ENCODE results near the gene CLEC2A.
"Not testable (repeated sequence)": the region's sequence is repeated elsewhere in the genome, so short reads cannot be mapped to it uniquely, and the experiment has no call there.

Gene CLEC2A

DNA sequence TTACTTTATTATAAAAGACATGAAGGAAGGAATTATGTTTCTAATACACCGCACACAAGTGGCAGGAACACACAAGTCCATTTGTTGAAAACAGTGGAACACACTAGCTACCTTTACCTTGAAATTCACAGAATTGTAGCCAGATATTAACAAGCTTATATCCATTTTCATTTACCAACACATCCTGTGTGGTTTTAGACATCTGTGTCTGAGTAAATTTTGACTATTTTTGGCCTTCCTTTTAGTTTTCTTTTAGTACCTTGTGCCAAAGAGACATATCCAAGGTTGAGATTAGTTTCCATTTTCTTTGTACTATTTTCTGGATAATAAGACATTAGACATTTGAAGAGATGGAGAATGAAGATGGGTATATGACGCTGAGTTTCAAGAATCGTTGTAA is 50.9 kb downstream of the CLEC2A start, which contains the start of gene KLRF2:
Gene KLRF2 (plus strand): TSS at position 244 of the 400 bp plus-strand sequence. CDS start 107 bp downstream, at position 351.
- DNase-seq (ENCODE audit: low spot score) = no peak

DNA sequence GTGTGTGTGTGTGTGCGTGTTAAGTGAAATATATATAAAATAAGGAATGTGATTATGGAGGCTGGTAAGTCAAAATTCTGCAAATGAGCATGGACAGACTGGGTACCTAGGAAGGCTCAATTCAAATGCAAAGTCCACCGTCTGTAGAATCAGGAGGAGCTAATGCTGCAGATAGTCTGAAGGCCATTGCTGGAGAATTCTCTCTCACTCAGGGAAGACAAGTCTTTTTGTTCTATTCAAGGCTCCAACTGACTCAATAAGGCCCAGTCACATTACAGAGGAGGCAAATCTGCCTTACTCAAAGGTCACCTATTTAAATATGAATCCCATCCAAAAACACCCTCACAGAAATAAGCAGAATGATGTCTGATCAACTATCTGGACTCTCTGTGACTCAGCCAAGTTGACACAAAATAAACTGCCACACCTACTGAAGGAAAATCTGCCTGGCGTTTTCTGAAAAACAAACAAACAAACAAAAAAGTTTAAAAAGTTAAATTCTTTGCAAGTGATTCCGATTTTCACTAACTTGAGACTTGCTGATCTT is 51.6 kb downstream of the CLEC2A start:
- no peak for DNase-seq (ENCODE audit: low spot score)

GRCh38 chr12:9876120-9876519 is 56.0 kb downstream of the CLEC2A start:
- not testable (repeated sequence) for DNase-seq (ENCODE audit: low spot score)

GRCh38 chr12:9872742-9873141 is 59.4 kb downstream of the CLEC2A start:
- DNase-seq (ENCODE audit: low spot score) = no peak

DNA sequence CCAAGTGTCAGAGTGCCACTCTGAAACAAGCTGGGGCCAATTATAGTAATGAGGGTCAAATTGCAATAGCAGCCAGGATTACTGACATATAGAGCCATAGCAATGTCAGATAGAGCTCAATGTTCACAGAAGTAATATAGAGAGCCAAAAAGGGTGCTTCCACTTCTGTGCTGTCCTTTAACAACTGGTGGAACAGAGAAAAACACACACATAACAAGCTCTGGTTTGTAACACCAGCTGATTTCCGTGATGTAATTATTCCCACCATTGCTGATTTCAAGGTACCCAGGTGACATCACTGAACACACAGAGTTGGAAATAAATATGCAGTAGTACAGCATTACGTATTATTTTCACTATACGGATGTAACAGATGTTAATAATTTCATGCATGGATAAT is 60.0 kb downstream of the CLEC2A start:
- no peak for DNase-seq (ENCODE audit: low spot score)

DNA sequence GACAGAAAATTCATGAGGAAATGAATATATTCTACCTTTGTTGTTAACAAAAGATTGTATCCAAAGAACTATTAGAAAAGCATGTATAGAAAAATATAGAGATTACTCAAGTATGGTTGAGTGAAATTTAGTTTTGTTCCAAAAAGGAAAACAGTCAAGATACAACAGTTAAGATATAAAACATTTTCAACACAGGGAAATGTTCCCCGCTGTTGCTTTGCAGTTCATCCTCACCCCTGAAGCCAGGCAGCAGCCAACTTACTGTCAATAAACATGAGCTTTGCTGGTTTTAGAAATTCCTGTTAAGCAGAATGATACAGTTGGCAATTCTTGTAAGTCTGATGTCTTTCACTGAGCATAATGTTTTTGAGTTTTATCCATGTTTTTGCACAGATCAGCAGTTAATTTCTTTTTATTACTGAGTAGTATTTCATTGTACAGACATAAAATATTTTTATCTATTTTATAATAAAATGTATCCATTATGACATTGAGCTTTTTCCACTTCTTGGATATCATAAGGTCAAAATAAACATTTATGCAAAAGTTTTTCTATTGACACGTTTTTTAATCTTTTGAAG is 61.8 kb downstream of the CLEC2A start:
- peak; percentile 13 for DNase-seq (ENCODE audit: low spot score)

- peak; percentile 44 for DNase-seq (ENCODE audit: low spot score)
Observed at GRCh38 chr12:9869307-9870161, 62.6 kb downstream of the CLEC2A start, which contains the start of gene CLEC2B. Gene CLEC2B, minus strand, starts transcription at chr12:9869354.

DNA sequence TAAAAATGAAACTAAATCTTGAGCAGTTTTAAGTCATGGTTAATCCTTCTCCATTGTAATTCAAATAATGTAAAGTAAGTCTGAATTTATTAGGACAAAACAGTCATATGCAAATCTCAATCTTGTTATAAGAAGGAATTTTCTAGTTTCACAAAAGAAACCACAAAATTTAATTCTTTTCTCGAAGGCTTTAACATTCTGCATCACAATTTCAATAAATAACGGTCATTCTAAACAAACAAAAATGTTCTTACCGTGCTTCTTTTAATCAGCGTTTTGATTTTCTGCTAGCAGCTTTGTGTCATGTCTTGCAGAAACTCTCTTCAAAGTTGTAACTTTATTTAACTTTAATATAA is 63.2 kb downstream of the CLEC2A start:
- no peak for DNase-seq (ENCODE audit: low spot score)

GRCh38 chr12:9868311-9868801 is 63.8 kb downstream of the CLEC2A start:
- DNase-seq (ENCODE audit: low spot score) = no peak

DNA sequence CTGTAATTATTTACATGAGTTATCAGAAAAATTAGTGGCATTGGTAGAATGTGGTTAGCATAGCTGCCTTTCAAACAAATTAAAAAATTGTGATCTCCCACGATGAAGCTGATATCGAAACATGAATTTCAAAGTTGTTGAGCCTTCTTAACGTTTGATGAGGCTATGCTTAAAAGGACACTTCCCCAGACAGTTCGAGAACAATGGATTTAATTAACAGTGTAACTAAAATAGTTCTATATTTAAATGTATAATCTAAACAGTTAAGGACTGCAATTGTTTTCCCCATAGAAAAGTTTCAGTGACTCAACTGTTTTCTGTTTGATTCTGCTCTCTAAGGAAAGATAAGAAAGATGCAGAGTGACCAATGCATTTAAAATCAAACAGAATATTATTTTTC is 64.6 kb downstream of the CLEC2A start:
- no peak for DNase-seq (ENCODE audit: low spot score)

DNA sequence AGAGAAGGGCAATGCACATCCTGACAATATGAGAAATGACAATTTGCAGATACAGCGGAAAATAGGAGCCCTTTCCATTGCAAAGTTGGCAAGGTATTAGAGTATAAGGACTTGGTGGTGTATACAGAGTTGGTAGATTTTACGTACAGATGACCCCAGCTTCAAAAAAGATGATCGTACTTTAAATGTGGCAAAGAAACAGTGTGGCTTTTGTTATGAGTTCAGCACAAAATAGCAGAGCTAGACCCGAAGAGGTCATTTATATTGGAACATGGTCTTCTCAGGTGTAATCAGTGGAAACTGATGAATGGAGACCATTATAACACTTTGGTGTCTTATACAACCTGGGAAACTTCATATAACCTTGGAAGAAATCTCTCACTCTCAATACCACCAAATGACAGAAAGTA is 65.3 kb downstream of the CLEC2A start:
- no peak for DNase-seq (ENCODE audit: low spot score)

GRCh38 chr12:9864913-9865675 is 67.1 kb downstream of the CLEC2A start:
- no peak for DNase-seq (ENCODE audit: low spot score)

Data from AG20443 (cell line).